HEK293T (cell line): ENCODE data around the gene UBD.

Source experiments
- CTCF ChIA-PET: fragments of 350-600 bp; formaldehyde crosslinking; extraction: SDS; loops from one replicate; lab custom pipeline; 2021; ENCODE audit warnings: antibody characterized with exemption, inconsistent platforms; lab: Yijun Ruan, JAX
- POLR2A ChIA-PET: fragments of 350-600 bp; formaldehyde crosslinking; extraction: SDS; loops from one replicate; lab custom pipeline; 2020; ENCODE audit warnings: antibody characterized with exemption, inconsistent platforms; lab: Yijun Ruan, JAX
- DNase-seq: peaks from one replicate; pipeline ENCODE4 v3.0.0; 2012; ENCODE audit warnings: mixed read lengths; ENCODE audit errors: extremely low spot score
- ARNT ChIP-seq: fragments of 450-650 bp; IDR thresholded peaks from 2 replicates; pipeline ENCODE4 v1.6.1; 2017; ENCODE audit warnings: mild to moderate bottlenecking
- BHLHE40 ChIP-seq: fragments of 450-650 bp; IDR thresholded peaks from 2 replicates; pipeline ENCODE4 v1.6.1; 2016; ENCODE audit warnings: mild to moderate bottlenecking, moderate library complexity, borderline replicate concordance
- CTBP1 ChIP-seq: fragments of 450-650 bp; IDR thresholded peaks from 2 replicates; pipeline ENCODE4 v1.6.1; 2016; ENCODE audit warnings: borderline replicate concordance
- ELF4 ChIP-seq: fragments of 450-650 bp; IDR thresholded peaks from 2 replicates; pipeline ENCODE4 v1.6.1; 2017; ENCODE audit warnings: antibody characterized with exemption
- FOXA1 ChIP-seq: fragments of 450-650 bp; IDR thresholded peaks from 2 replicates; pipeline ENCODE4 v1.6.1; 2016; ENCODE audit warnings: mild to moderate bottlenecking
- FOXK2 ChIP-seq: fragments of 450-650 bp; IDR thresholded peaks from 2 replicates; pipeline ENCODE4 v1.6.1; 2016; ENCODE audit warnings: mild to moderate bottlenecking
- FOXM1 ChIP-seq: fragments of 450-650 bp; IDR thresholded peaks from 2 replicates; pipeline ENCODE4 v1.6.1; 2017; ENCODE audit warnings: mild to moderate bottlenecking, borderline replicate concordance
- HDGF ChIP-seq: fragments of 450-650 bp; IDR thresholded peaks from 2 replicates; pipeline ENCODE4 v1.6.1; 2017; ENCODE audit warnings: antibody characterized with exemption, borderline replicate concordance
- L3MBTL2 ChIP-seq: fragments of 450-650 bp; conservative IDR thresholded peaks from 2 replicates; pipeline ENCODE4 v1.6.1; 2016; ENCODE audit warnings: mild to moderate bottlenecking
- LEF1 ChIP-seq: fragments of 450-650 bp; IDR thresholded peaks from 2 replicates; pipeline ENCODE4 v1.6.1; 2017; ENCODE audit warnings: mild to moderate bottlenecking, borderline replicate concordance
- NFRKB ChIP-seq: fragments of 450-650 bp; IDR thresholded peaks from 2 replicates; pipeline ENCODE4 v1.6.1; 2016; ENCODE audit warnings: mild to moderate bottlenecking, moderate library complexity
- PKNOX1 ChIP-seq: fragments of 450-650 bp; IDR thresholded peaks from 2 replicates; pipeline ENCODE4 v1.6.1; 2016
- SP1 ChIP-seq: fragments of 450-650 bp; IDR thresholded peaks from 2 replicates; pipeline ENCODE4 v1.6.1; 2017
- SUZ12 ChIP-seq: fragments of 450-650 bp; IDR thresholded peaks from 2 replicates; pipeline ENCODE4 v1.6.1; 2016; ENCODE audit warnings: mild to moderate bottlenecking
- TARDBP ChIP-seq: fragments of 450-650 bp; IDR thresholded peaks from 2 replicates; pipeline ENCODE4 v1.6.1; 2016
- ZNF384 ChIP-seq: fragments of 450-650 bp; IDR thresholded peaks from 2 replicates; pipeline ENCODE4 v1.6.1; 2016

Gene UBD

DNA sequence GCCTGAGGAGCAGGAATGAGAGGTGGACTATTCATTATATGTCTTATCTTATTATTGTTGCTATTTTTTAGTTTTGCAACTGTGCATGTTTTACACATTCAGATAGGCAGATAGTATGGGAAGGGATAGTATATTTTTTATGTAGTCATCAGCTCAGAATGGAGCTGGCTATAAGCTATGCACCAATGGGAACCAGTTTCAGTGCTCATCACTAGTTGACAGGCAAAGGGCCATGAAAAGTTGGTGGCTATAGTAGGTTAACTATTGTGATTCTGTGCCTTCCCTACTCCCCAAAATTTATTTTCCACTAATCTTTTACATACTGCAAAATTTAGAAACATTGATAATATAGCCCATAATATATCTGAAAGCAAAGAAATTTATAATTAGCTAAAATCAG is 5.3 kb upstream of the UBD start:
- ChIA-PET POLR2A (interaction anchor here (0.6 kb wide), 2 partner anchors 10 to 1428 kb away, joined by 3 read pairs; no protein-coding TSS in a partner anchor), CTCF (no interaction called here)
- no peak for DNase-seq
- TF ChIP-seq TARDBP = no peak
- no peak for TF ChIP-seq BHLHE40
- no peak for TF ChIP-seq FOXA1
- TF ChIP-seq FOXK2 = no peak
- no peak for TF ChIP-seq SP1

DNA sequence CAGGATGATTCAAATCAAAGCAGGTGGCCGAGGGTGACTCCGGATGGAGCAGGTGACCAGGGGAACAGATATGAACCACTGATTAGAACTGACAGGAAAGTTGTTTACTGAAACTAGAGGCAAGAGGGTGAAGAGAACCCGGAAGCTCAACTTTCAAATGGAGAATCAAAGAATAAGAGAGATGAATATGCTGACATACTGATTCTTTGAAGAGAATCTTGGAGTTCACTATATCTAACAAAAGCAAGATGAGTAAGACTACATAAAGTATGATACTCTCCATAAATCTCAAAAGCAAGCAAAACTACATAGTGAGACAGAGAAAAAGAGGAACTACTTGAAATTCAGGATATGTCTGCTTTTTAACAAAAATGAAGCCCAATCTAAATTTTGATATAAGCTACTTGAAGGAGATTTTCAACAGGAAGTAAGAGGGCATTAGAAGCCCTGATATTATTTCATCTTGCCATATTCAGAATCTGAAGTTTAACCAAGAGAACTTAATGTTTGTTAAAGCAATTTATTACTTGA is 4.0 kb upstream of the UBD start:
- CTCF ChIA-PET = no interaction called here
- POLR2A ChIA-PET = no interaction called here
- TF ChIP-seq HDGF (no peak), BHLHE40 (no peak), SUZ12 (no peak), FOXA1 (no peak), CTBP1 (no peak), L3MBTL2 (no peak), FOXM1 (no peak)
- no peak for DNase-seq

GRCh38 chr6:29561606-29562181 is 2.2 kb upstream of the UBD start:
- TF ChIP-seq FOXA1 (no peak), L3MBTL2 (no peak), ARNT (no peak), PKNOX1 (no peak), TARDBP (no peak), SUZ12 (no peak), BHLHE40 (no peak), CTBP1 (no peak), NFRKB (no peak), LEF1 (no peak), FOXK2 (no peak), ELF4 (no peak), FOXM1 (no peak), SP1 (no peak), HDGF (no peak)
- POLR2A ChIA-PET = no interaction called here
- no peak for DNase-seq
- CTCF ChIA-PET = no interaction called here

GRCh38 chr6:29561091-29561490 is 1.6 kb upstream of the UBD start:
- DNase-seq = no peak
- TF ChIP-seq LEF1 = no peak
- TF ChIP-seq FOXK2 = no peak
- ChIA-PET CTCF (no interaction called here), POLR2A (no interaction called here)

DNA sequence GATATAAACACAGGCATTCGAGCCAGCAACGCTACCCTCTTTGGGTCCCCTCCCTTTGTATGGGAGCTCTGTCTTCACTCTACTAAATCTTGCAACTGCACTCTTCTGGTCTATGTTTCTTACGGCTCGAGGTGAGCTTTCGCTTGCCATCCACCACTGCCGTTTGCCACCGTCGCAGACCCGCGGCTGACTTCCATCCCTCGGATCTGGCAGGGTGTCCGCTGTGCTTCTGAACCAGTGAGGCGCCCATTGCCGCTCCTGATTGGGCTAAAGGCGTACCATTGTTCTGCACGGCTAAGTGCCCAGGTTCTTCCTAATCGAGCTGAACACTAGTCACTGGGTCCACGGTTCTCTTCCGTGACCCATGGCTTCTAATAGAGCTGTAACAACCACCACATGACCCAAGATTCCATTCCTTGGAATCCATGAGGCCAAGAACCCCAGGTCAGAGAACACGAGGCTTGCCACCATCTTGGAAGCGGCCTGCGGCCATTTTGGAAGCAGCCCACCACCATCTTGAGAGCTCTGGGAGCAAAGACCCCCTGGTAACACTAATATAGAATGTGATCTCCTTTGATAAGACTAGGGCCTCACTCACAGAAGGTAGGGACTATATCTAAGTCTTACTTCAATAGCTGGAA is 973 bp downstream of the UBD start:
- CTCF ChIA-PET = no interaction called here
- TF ChIP-seq PKNOX1 = no peak
- no peak for TF ChIP-seq FOXA1
- no peak for TF ChIP-seq ELF4
- no peak for TF ChIP-seq FOXK2
- TF ChIP-seq LEF1 = no peak
- no peak for TF ChIP-seq NFRKB
- no peak for TF ChIP-seq FOXM1
- POLR2A ChIA-PET = no interaction called here
- DNase-seq = no peak

- no peak for DNase-seq
- ChIA-PET POLR2A (no interaction called here), CTCF (no interaction called here)
- TF ChIP-seq FOXK2 (no peak), ZNF384 (no peak), LEF1 (no peak), CTBP1 (no peak), NFRKB (no peak), ELF4 (no peak), L3MBTL2 (no peak), TARDBP (no peak), FOXA1 (no peak), SP1 (no peak), SUZ12 (no peak), BHLHE40 (no peak)
Measured at GRCh38 chr6:29557320-29557719, 2.2 kb downstream of the UBD start.

- DNase-seq = no peak
- TF ChIP-seq FOXK2 = no peak
- no peak for TF ChIP-seq ZNF384
- no peak for TF ChIP-seq FOXM1
- no peak for TF ChIP-seq SUZ12
- TF ChIP-seq CTBP1 = no peak
- no peak for TF ChIP-seq ARNT
- no peak for TF ChIP-seq ELF4
- TF ChIP-seq NFRKB = no peak
- TF ChIP-seq SP1 = no peak
- no peak for TF ChIP-seq L3MBTL2
- no peak for TF ChIP-seq FOXA1
- no peak for TF ChIP-seq PKNOX1
- TF ChIP-seq BHLHE40 = no peak
- no peak for TF ChIP-seq HDGF
- TF ChIP-seq TARDBP = no peak
- TF ChIP-seq LEF1 = no peak
- CTCF ChIA-PET = no interaction called here
- POLR2A ChIA-PET = interaction anchor here (0.8 kb wide), 1 partner anchor 10 kb away, joined by 3 read pairs; no protein-coding TSS in a partner anchor
Measured at GRCh38 chr6:29554764-29555163, 4.8 kb downstream of the UBD start.
